NCI-H1092 (cell line): Measurements from ENCODE around the gene C17orf100.
"Not testable (repeated sequence)": the region's sequence is repeated elsewhere in the genome, so short reads cannot be mapped to it uniquely, and the experiment has no call there.

Experiments
- DNase-seq: peaks from one replicate; lab custom pipeline; 2025; lab: John Stamatoyannopoulos, UW

The C17orf100 gene

GRCh38 chr17:6691958-6692357, 40.4 kb downstream of the C17orf100 start:
- DNase-seq, result not testable (repeated sequence)

DNA sequence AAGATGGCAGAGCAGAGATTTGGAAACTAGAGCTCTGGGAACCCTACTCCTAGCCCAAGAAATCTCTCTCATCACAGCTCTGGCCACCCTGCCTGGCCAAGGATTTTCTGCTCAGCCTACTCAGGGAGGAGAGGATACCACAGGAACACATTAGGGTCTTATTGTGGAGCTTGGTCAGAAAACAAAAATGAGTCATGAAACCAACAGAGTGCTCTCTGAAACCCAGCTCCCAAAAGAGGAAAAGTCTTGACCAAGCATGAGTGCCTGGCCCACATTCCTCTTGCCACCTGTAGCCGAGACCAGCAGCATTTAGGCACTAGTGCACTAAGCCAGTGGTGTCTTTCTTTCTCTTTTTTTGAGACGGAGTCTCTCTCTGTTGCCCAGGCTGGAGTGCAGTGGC, 43.5 kb downstream of the C17orf100 start:
- no peak for DNase-seq

DNA sequence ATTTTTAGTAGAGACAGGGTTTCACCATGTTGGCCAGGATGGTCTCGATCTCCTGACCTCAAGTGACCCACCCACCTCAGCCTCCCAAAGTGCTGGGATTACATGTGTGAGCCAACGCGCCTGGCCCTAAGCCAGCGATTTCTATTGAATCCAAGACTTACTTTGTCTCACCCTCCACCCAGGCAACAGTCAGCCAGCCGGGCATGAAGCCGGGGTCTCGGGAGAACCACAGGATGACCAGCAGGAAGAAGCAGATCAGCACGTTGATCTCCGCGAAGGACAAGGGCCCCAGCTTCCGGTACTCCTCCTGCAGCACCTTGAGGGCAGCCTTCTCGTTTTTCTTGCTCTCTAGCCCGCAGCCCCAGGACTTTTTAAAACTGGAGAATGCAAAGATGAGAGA, 44.0 kb downstream of the C17orf100 start:
- no peak for DNase-seq

DNA sequence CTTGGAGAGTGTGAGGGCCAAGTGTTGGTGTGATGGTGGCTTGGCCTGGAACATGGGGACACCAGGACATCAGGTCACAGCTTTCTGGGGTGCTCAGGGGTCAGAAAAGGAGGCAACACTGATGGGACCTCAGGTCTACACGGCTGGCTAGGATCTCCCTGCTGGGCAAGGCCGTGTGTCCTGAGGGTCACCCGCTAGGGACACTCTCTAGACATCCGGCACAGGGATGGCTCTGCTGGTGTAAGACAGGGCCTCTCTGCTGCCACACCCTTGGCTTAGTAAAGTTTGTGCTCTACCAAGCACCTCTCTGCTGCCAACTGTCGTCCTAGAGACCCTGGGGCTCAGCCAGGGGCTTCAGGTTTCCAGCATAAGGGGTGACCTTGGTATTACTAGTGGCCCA, 45.3 kb downstream of the C17orf100 start:
- DNase-seq, result no peak

DNA sequence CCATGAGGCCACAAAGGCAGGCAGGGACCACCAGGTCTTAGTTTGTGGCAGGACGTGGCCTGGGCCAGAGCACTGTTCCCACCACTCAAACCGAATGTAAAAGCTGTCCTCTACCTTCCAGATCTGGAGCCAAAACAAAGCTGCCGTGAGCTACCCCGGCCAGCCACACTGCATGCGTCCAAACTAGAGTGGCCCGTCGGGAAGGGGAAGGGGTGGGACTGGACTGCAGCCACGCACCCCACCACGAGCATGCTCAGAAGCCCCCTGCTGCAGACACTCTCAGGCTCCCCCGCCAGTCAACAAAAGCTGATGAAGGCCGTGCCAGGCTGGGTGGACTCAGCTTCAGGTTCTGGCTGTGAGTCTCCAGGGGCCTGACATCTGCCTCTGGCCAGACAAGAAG, 46.4 kb downstream of the C17orf100 start:
- DNase-seq, result no peak

- no peak for DNase-seq
Observed at GRCh38 chr17:6699997-6700947, 48.7 kb downstream of the C17orf100 start.

DNA sequence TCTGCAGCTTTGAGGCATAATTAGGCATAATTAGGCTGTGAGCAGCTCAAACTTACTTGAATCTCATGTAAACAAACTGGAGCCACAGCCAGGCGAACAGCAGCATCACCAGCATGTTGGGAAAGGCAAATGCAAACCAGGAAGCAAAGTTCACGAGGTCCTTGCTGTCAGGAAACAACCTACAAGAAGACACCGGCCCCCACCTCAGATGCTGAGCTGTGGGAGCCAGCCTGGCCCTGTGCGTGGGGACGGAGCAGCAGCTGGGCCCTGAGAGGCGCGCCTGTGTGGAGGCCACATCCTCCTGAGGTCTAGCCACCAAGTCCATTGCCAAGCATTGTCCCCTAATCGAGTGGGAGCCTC, 49.4 kb downstream of the C17orf100 start:
- no peak for DNase-seq

DNA sequence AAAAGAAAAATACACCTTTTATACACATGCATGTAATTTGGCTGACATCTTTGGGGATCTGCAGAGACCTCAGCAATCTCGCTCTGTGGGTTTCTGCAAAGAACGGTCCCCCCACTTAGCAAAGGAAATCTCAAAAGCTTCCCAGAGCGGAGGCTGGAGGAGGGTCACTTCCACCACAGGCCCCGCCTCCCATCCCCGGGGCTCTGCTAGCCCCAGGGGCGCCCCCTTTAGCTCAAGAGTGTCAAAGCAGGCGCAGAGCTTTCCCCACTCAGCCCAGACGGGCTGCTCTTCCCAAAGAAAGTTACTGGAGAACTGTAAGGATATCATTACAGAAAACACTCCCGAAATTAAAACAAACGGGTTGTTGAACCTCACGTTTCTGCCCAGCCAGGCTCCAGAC, 50.2 kb downstream of the C17orf100 start:
- no peak for DNase-seq

GRCh38 chr17:6702567-6703215, 51.1 kb downstream of the C17orf100 start:
- no peak for DNase-seq
